K562 (cell line): Measurements from ENCODE around the gene PAN2. TPM values are rescaled to one million over a fixed set of nuclear protein-coding genes. Genes with fewer than 3 reads are reported as not detected.

Experiments
- ATAC-seq: fragments of 200-7000 bp; cut with Tn5 transposase; 3 replicates; pipeline ENCODE4 v1.9.1; 2020; ENCODE audit warnings: moderate library complexity
- BruUV-seq: library from RNA; stranded (reverse); fragments of 400-500 nt; replicated peaks from 2 replicates; lab custom pipeline; 2021; lab: Mats Ljungman, UMichigan
- CTCF ChIA-PET: fragments of 300-600 bp; formaldehyde crosslinking; extraction: SDS; loops from one replicate; lab custom pipeline; 2021; ENCODE audit warnings: low intra/inter-chr PET ratio; lab: Yijun Ruan, JAX
- POLR2A ChIA-PET: fragments of 300-600, 350-650 bp; sonication (Branson Sonifier 250); formaldehyde crosslinking; extraction: SDS; loops from one replicate; lab custom pipeline; 2021; ENCODE audit warnings: antibody characterized with exemption, inconsistent platforms; lab: Yijun Ruan, JAX
- DNase-seq, 4 experiments: peaks; one replicate each; pipeline versions ENCODE4 v3.0.0 to v3.0.0-alpha.2; 2011 to 2018; ENCODE audit warnings: low spot score in 3 of 4, mixed read lengths in 3 of 4; ENCODE audit errors: extremely low read depth in 1 of 4
- FAIRE-seq: peaks from 2 replicates; lab custom pipeline; 2011; peaks lifted over from hg19 to GRCh38; lab: Jason Lieb, UNC
- H2AFZ ChIP-seq: 2 replicates; pipeline ENCODE4 v1.6.0; 2011; ENCODE audit warnings: low read depth, low read length, control low read depth, inconsistent platforms
- H3K27ac ChIP-seq: fragments of 200-600 bp; 3 replicates; pipeline ENCODE4 v1.8.0; 2011; ENCODE audit warnings: low read depth, mild to moderate bottlenecking, control low read depth, inconsistent platforms, low read length, moderate library complexity, mixed read lengths; ENCODE audit errors: extremely low read depth
- H3K27me3 ChIP-seq, 2 experiments: fragments of 300-600 bp in 1 of 2; 2 replicates in 1 of 2; 3 replicates in 1 of 2; pipeline versions ENCODE4 v1.6.0 to v1.8.0; 2011; ENCODE audit warnings: inconsistent platforms in 2 of 2, low read length in 2 of 2, mild to moderate bottlenecking in 1 of 2, mixed read lengths in 1 of 2, moderate library complexity in 1 of 2; ENCODE audit not compliant: control insufficient read depth in 2 of 2, insufficient read depth in 2 of 2
- H3K36me3 ChIP-seq: fragments of 300-600 bp; 3 replicates; pipeline ENCODE4 v1.8.0; 2011; ENCODE audit warnings: mild to moderate bottlenecking, low read length, inconsistent platforms; ENCODE audit not compliant: control insufficient read depth, insufficient read depth
- H3K4me1 ChIP-seq, 2 experiments: fragments of 200-600 bp in 1 of 2; replicated peaks in 1 of 2; 2 replicates in 1 of 2; 3 replicates in 1 of 2; pipeline versions ENCODE4 v1.5.1 to v1.8.0; 2011; ENCODE audit warnings: inconsistent platforms in 2 of 2, low read length in 2 of 2, mild to moderate bottlenecking in 1 of 2, mixed read lengths in 1 of 2, moderate library complexity in 1 of 2; ENCODE audit not compliant: control insufficient read depth in 2 of 2, insufficient read depth in 2 of 2
- H3K4me2 ChIP-seq: 2 replicates; pipeline ENCODE4 v1.6.1; 2011; ENCODE audit warnings: low read length, control low read depth, inconsistent platforms, mixed read lengths; ENCODE audit not compliant: insufficient read depth
- H3K4me3 ChIP-seq: fragments of 200-600 bp; sonication (generic), shearing (Covaris generic); 2 replicates; pipeline ENCODE4 v1.5.1; 2016; ENCODE audit warnings: control low read depth, inconsistent platforms
- H3K79me2 ChIP-seq: fragments of 200-600 bp; 3 replicates; pipeline ENCODE4 v1.8.0; 2011; ENCODE audit warnings: low read length, inconsistent platforms; ENCODE audit not compliant: control insufficient read depth, insufficient read depth
- H3K9ac ChIP-seq, 2 experiments: 2 replicates each; pipeline versions ENCODE4 v1.6.0 to v1.6.1; 2011; ENCODE audit warnings: low read depth in 2 of 2, low read length in 2 of 2, control low read depth in 1 of 2, inconsistent platforms in 1 of 2, mild to moderate bottlenecking in 1 of 2, mixed read lengths in 1 of 2; ENCODE audit not compliant: insufficient read depth in 1 of 2
- H3K9me1 ChIP-seq: one replicate; pipeline ENCODE4 v1.6.0; 2011; ENCODE audit warnings: inconsistent platforms, mild to moderate bottlenecking, low read length, moderate library complexity; ENCODE audit not compliant: control insufficient read depth, insufficient read depth
- H3K9me3 ChIP-seq: replicated peaks from 2 replicates; pipeline ENCODE4 v1.5.1; 2011; ENCODE audit warnings: low read depth, low read length, inconsistent platforms; ENCODE audit not compliant: control insufficient read depth, insufficient read depth
- H4K20me1 ChIP-seq: replicated peaks from 2 replicates; pipeline ENCODE4 v1.6.1; 2011; ENCODE audit warnings: low read length, inconsistent platforms, mixed read lengths; ENCODE audit not compliant: control insufficient read depth, insufficient read depth
- ATF7 ChIP-seq: fragments of 450-650 bp; IDR thresholded peaks from 2 replicates; pipeline ENCODE4 v1.7.1; 2014; ENCODE audit warnings: mild to moderate bottlenecking, moderate library complexity
- CBFA2T2 ChIP-seq: fragments of 450-650 bp; conservative IDR thresholded peaks from 2 replicates; pipeline ENCODE4 v1.6.1; 2017; ENCODE audit warnings: mild to moderate bottlenecking
- FOXJ2 ChIP-seq: fragments of 200-800 bp; sonication (Bioruptor generic); IDR thresholded peaks from 2 replicates; pipeline ENCODE4 v1.6.1; 2016; ENCODE audit warnings: missing genetic modification characterization, missing compliant biosample characterization
- MYNN ChIP-seq, 2 experiments: sonication (generic); formaldehyde crosslinking in 1 of 2; IDR thresholded peaks; 2 replicates each; pipeline versions ENCODE4 v1.5.0 to v1.6.1; 2016 to 2020; ENCODE audit warnings: antibody characterized with exemption in 1 of 2, missing genetic modification reagents in 1 of 2
- SLC30A9 ChIP-seq: fragments of 250-450 bp; sonication (Bioruptor Pico); IDR thresholded peaks from 2 replicates; pipeline ENCODE4 v1.8.0; 2022; ENCODE audit warnings: mild to moderate bottlenecking, moderate library complexity
- SPI1 ChIP-seq: IDR thresholded peaks from 2 replicates; pipeline ENCODE4 v1.6.1; 2011; ENCODE audit warnings: low read depth, low read length, control low read depth, borderline replicate concordance
- TEAD4 ChIP-seq, 2 experiments: sonication (generic) in 1 of 2; formaldehyde crosslinking in 1 of 2; IDR thresholded peaks; 2 replicates each; pipeline versions ENCODE4 v1.6.1 to v1.8.0; 2012 to 2022; ENCODE audit warnings: borderline replicate concordance in 1 of 2, inconsistent platforms in 1 of 2, low read length in 1 of 2, mild to moderate bottlenecking in 1 of 2, missing genetic modification reagents in 1 of 2
- UBTF ChIP-seq, 2 experiments: IDR thresholded peaks; 2 replicates each; pipeline ENCODE4 v1.6.1; 2012; ENCODE audit warnings: improper control_type of control experiment in 2 of 2, low read depth in 2 of 2, low read length in 2 of 2, borderline replicate concordance in 1 of 2
- ZNF311 ChIP-seq: fragments of 250-450 bp; sonication (Bioruptor Pico); IDR thresholded peaks from 2 replicates; pipeline ENCODE4 v1.4.0; 2020; ENCODE audit warnings: mild to moderate bottlenecking, moderate library complexity
- ZNF511 ChIP-seq: sonication (generic); formaldehyde crosslinking; IDR thresholded peaks from 2 replicates; pipeline ENCODE4 v1.8.0; 2022; ENCODE audit warnings: mild to moderate bottlenecking, missing genetic modification reagents
- ZNF561 ChIP-seq: fragments of 450-650 bp; formaldehyde crosslinking; conservative IDR thresholded peaks from 2 replicates; pipeline ENCODE4 v1.4.0; 2020; ENCODE audit warnings: mild to moderate bottlenecking, moderate library complexity
- WGBS: fragments of 100-300 bp; shearing (Covaris generic); methylation state at CpG from one replicate; pipeline ENCODE4 v1.1.6; 2016; ENCODE audit warnings: low coverage, mixed read lengths; ENCODE audit not compliant: insufficient coverage; ENCODE audit errors: missing lambda C conversion rate; 5-methylcytosine and 5-hydroxymethylcytosine counted together
- in situ Hi-C: fragments of 300-500 bp; cut with MboI; formaldehyde crosslinking; loops from 4 replicates; pipeline ENCODE4 v1.15.0; 2018; ENCODE audit warnings: inconsistent platforms, mixed read lengths
- intact Hi-C: fragments of 100-400 bp; cut with micrococcal nuclease; formaldehyde crosslinking; loops from 2 replicates; pipeline ENCODE4 v1.14.2; 2022
- polyA plus RNA-seq, 8 experiments: library from polyadenylated mRNA; depleted of rRNA in 4 of 8; stranded (reverse) in 5 of 8; unstranded in 3 of 8; fragments of >200 nt; fragmentation: Nextera tagmentation in 2 of 8; fragmentation: Illumina TruSeq in 1 of 8; extraction: Ambion mirVana in 2 of 8; extraction: Trizol in 1 of 8; gene quantifications; 2 replicates each; pipeline versions ENCODE4 v1.2.1 to v1.2.3, GENCODE V29; 2011 to 2014; ENCODE audit warnings: inconsistent platforms in 1 of 8, missing spikeins in 1 of 8
- total RNA-seq, 7 experiments: library from RNA; depleted of rRNA in 6 of 7; stranded (reverse); fragments of >200 nt in 6 of 7; fragmentation: Illumina TruSeq in 2 of 7; extraction: Trizol in 2 of 7; gene quantifications; 2 replicates each; pipeline versions ENCODE4 v1.2.1 to v1.2.3, GENCODE V29; 2011 to 2021; ENCODE audit warnings: low replicate concordance in 1 of 7

PAN2 gene
- total and polyA plus RNA-seq, 9 of the 15 experiments (the other 6 are each of a cell fraction or from before 2014, with no cell fraction given) = 15.0 to 66.1 (median 25.9) TPM

- no peak for TF ChIP-seq ZNF511 (CRISPR knock-in tag)
- TF ChIP-seq, all 486 proteins: peak for 0
Measured at GRCh38 chr12:56341616-56342015, 7.8 kb upstream of the PAN2 start (continued).

GRCh38 chr12:56339158-56339422 is 5.3 kb upstream of the PAN2 start:
- ATAC-seq = no peak
- peak overlapping the region in 1 of 2 experiments; percentile 56; a peak in 2 of 4 replicates for H3K9ac ChIP-seq
- H3K4me3 ChIP-seq = no peak overlapping the region
- H2AFZ ChIP-seq = no peak overlapping the region
- peaks cover 29% of the 10 kb centered on the region; the same call in 2 of the 3 replicates for H3K36me3 ChIP-seq
- peak overlapping the region; percentile 33; the same call in 2 of the 3 replicates for H3K27ac ChIP-seq
- POLR2A ChIA-PET = interaction anchor here (1.6 to 19.0 kb wide), 3 partner anchors 13 to 23 kb away, joined by 4 to 274 read pairs (median 17); partner anchors contain the start of genes APOF, CNPY2 and STAT2
- no peak for DNase-seq
- CTCF ChIA-PET = no interaction called here
- peaks cover 17 to 44% of the 10 kb centered on the region in 2 experiments for H3K4me1 ChIP-seq
- intact Hi-C loops (no loop called here), in situ Hi-C loops (no loop called here)
- H4K20me1 ChIP-seq = no peaks in the 10 kb centered on the region
- peaks cover 3% of the 10 kb centered on the region for H3K9me1 ChIP-seq
- H3K27me3 ChIP-seq = no peaks in the 10 kb centered on the region
- H3K9me3 ChIP-seq = no peaks in the 10 kb centered on the region
- BruUV-seq = no TSS peak
- WGBS = 100% methylated on average over 1 of the region's 1 CpG
- peaks cover 13% of the 10 kb centered on the region for H3K79me2 ChIP-seq
- H3K4me2 ChIP-seq = no peak overlapping the region; the same call in 1 of the 2 replicates
- TF ChIP-seq MYNN (IDR thresholded peaks at IDR 0.05) (no peak), MYNN (CRISPR knock-in tag; IDR thresholded peaks at IDR 0.05) (no peak), TEAD4 (IDR thresholded peaks at IDR 0.05; ENCODE audit: low read length) (no peak), TEAD4 (CRISPR knock-in tag; IDR thresholded peaks at IDR 0.05; ENCODE audit: borderline replicate concordance) (no peak), ZNF311 (CRISPR knock-in tag) (no peak), FOXJ2 (tag) (no peak), SPI1 (no peak), ZNF561 (no peak), CBFA2T2 (no peak), UBTF (IDR thresholded peaks at IDR 0.05; ENCODE audit: borderline replicate concordance in 1 of 2, low read depth in 2 of 2, low read length in 2 of 2) (no peak), ATF7 (no peak), SLC30A9 (no peak)
- FAIRE-seq = no peak
